ENCODE results near the gene KRTAP10-5. TPM values are rescaled to one million over a fixed set of nuclear protein-coding genes. Genes with fewer than 3 reads are reported as not detected.

Gene KRTAP10-5
- polyA plus RNA-seq, 1 donor (not counting 4 experiments of a cell fraction or from before 2014, with no cell fraction given), result not detected

DNA sequence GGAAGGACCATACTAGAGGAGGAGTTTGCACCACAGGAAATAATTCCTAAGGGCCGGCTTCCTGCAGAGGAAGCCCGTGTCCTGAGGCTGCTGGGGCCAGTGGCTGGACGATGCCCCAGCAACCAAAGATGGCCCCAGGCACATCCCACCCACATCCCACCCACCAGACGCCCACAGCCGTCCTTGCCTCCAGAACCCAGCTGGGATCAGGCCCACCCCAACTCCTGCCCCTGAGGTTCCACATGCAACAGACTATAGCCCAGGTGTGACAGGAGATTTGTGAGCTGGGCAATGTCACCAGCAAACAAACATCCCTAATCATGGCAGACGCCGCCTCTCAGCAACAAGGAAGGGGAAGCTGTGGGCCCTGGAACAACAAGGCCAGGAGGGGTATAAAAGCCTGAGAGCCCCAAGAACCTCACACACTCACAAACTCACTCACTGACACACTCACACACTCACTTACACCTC lies 46.3 kb upstream of the KRTAP10-5 start, which contains the start of gene KRTAP10-9:
KRTAP10-9 (plus strand) TSS at position 421 of the 471 bp plus-strand sequence. CDS start 79 bp downstream, outside the sequence.
- Histone ChIP-seq H2AFZ (ENCODE audit: control insufficient read depth, low read length) (no peak within 1 kb of the TSS), H3K36me3 (ENCODE audit: control insufficient read depth in 2 of 2, extremely low read depth in 1 of 2, insufficient read depth in 2 of 2, low read length in 2 of 2) (no peaks in the 10 kb centered on the region), H3K9ac (ENCODE audit: control insufficient read depth, extremely low read depth, insufficient read depth, low read length) (no peak within 1 kb of the TSS), H3K79me2 (ENCODE audit: control insufficient read depth, insufficient read depth, low read length) (no peaks in the 10 kb centered on the region), H3K4me1 (ENCODE audit: control insufficient read depth, extremely low read depth, insufficient read depth, low read length) (no peaks in the 10 kb centered on the region), H3K9me1 (ENCODE audit: control insufficient read depth, extremely low read depth, insufficient read depth, low read length) (no peaks in the 10 kb centered on the region), H3K9me3 (ENCODE audit: control insufficient read depth, low read depth, low read length) (peaks cover 14% of the 10 kb centered on the region), H4K20me1 (ENCODE audit: control insufficient read depth, extremely low read depth, insufficient read depth, low read length) (no peaks in the 10 kb centered on the region), H3K4me2 (ENCODE audit: control insufficient read depth, extremely low read depth, insufficient read depth, low read depth, low read length) (no peak within 1 kb of the TSS), H3K4me3 (ENCODE audit: control insufficient read depth in 2 of 3, extremely low read depth in 1 of 3, insufficient read depth in 2 of 3, low read depth in 1 of 3, low read length in 3 of 3) (no peak within 1 kb of the TSS), H3K27me3 (ENCODE audit: control insufficient read depth, extremely low read depth, insufficient read depth, low read length) (no peaks in the 10 kb centered on the region), H3K27ac (ENCODE audit: control insufficient read depth, insufficient read depth, low read length) (no peak within 1 kb of the TSS)
- no peak for FAIRE-seq
- dilution Hi-C loops (cut with MboI; ENCODE audit: extremely low pct_ligation_motif_present, low sequenced_read_pairs), result no loop called here
- no peak for TF ChIP-seq EZH2 (IDR thresholded peaks at IDR 0.05; ENCODE audit: low read length)
- TF ChIP-seq, protein P1, sequence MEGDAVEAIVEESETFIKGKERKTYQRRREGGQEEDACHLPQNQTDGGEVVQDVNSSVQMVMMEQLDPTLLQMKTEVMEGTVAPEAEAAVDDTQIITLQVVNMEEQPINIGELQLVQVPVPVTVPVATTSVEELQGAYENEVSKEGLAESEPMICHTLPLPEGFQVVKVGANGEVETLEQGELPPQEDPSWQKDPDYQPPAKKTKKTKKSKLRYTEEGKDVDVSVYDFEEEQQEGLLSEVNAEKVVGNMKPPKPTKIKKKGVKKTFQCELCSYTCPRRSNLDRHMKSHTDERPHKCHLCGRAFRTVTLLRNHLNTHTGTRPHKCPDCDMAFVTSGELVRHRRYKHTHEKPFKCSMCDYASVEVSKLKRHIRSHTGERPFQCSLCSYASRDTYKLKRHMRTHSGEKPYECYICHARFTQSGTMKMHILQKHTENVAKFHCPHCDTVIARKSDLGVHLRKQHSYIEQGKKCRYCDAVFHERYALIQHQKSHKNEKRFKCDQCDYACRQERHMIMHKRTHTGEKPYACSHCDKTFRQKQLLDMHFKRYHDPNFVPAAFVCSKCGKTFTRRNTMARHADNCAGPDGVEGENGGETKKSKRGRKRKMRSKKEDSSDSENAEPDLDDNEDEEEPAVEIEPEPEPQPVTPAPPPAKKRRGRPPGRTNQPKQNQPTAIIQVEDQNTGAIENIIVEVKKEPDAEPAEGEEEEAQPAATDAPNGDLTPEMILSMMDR (optimal IDR thresholded peaks at IDR 0.05 in 1 of 3, IDR thresholded peaks at IDR 0.05 in 1 of 3, conservative IDR thresholded peaks at IDR 0.05 in 1 of 3; ENCODE audit: extremely low read depth in 1 of 3, insufficient read depth in 2 of 3, low read length in 3 of 3), result no peak
- DNase-seq (ENCODE audit: low read depth, low spot score), result no peak

DNA sequence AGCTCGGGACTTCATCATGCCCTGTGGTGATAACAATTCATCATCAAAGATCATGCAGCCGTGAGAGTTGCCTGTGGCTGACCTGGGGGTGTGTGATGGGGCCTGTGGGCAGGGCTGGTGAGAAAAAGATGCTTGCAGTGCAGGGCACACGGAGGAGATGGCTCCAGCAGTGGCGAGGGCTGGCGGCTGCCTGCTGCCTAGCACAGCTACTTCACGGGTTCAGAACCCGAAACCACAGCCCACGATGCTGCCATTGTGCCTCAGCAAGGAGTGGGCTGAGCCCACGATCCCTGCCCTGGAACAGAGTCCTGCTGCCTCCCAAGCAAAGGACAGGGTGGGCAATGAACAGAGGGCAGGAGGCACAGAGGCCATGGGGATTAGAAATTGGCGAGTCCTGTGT lies 45.9 kb upstream of the KRTAP10-5 start:
- H3K4me2 ChIP-seq (ENCODE audit: control insufficient read depth, extremely low read depth, insufficient read depth, low read depth, low read length), result no peak overlapping the region
- no peaks in the 10 kb centered on the region for H4K20me1 ChIP-seq (ENCODE audit: control insufficient read depth, extremely low read depth, insufficient read depth, low read length)
- H3K9me3 ChIP-seq (ENCODE audit: control insufficient read depth, low read depth, low read length), result peaks cover 14% of the 10 kb centered on the region
- no peak for TF ChIP-seq EZH2 (IDR thresholded peaks at IDR 0.05; ENCODE audit: low read length)
- TF ChIP-seq, protein P1 (optimal IDR thresholded peaks at IDR 0.05 in 1 of 3, IDR thresholded peaks at IDR 0.05 in 1 of 3, conservative IDR thresholded peaks at IDR 0.05 in 1 of 3; ENCODE audit: extremely low read depth in 1 of 3, insufficient read depth in 2 of 3, low read length in 3 of 3), result no peak
- H3K27me3 ChIP-seq (ENCODE audit: control insufficient read depth, extremely low read depth, insufficient read depth, low read length), result no peaks in the 10 kb centered on the region
- H3K9me1 ChIP-seq (ENCODE audit: control insufficient read depth, extremely low read depth, insufficient read depth, low read length), result no peaks in the 10 kb centered on the region
- H3K9ac ChIP-seq (ENCODE audit: control insufficient read depth, extremely low read depth, insufficient read depth, low read length), result no peak overlapping the region
- no peaks in the 10 kb centered on the region for H3K36me3 ChIP-seq (ENCODE audit: control insufficient read depth in 2 of 2, extremely low read depth in 1 of 2, insufficient read depth in 2 of 2, low read length in 2 of 2)
- no peak for DNase-seq (ENCODE audit: low read depth, low spot score)
- no peak for FAIRE-seq
- no peaks in the 10 kb centered on the region for H3K79me2 ChIP-seq (ENCODE audit: control insufficient read depth, insufficient read depth, low read length)
- H3K4me3 ChIP-seq (ENCODE audit: control insufficient read depth in 2 of 3, extremely low read depth in 1 of 3, insufficient read depth in 2 of 3, low read depth in 1 of 3, low read length in 3 of 3), result no peak overlapping the region
- dilution Hi-C loops (cut with MboI; ENCODE audit: extremely low pct_ligation_motif_present, low sequenced_read_pairs), result no loop called here
- no peak overlapping the region for H3K27ac ChIP-seq (ENCODE audit: control insufficient read depth, insufficient read depth, low read length)
- no peaks in the 10 kb centered on the region for H3K4me1 ChIP-seq (ENCODE audit: control insufficient read depth, extremely low read depth, insufficient read depth, low read length)
- no peak overlapping the region for H2AFZ ChIP-seq (ENCODE audit: control insufficient read depth, low read length)
